Measurements from ENCODE around the gene NRG3. TPM values are rescaled to one million over a fixed set of nuclear protein-coding genes. Genes with fewer than 3 reads are reported as not detected.

Gene NRG3
- total RNA-seq, 1 donor from 2014 or later, result 0.92 TPM

DNA sequence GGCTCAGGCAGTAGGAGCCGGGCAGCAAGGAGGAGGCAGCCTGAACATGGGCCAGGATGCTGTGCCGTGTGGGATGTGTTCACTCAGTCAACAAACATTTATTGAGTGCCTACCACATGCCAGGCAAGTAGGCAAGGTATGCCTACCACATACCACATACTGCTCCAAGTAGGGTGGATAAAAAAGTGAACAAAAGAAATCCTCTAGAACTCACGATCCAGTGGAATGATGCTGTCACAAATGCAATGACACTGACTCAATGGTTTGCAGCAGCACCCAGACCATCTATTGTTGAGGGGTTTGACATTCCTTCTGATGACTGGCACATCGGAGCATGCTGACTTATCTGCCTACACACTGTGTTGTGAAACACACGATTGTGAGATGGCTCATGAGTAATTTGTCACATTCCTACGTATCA, 413.5 kb downstream of the NRG3 start:
- DNase-seq (ENCODE audit: low read depth), result peak; percentile 94
- H3K4me3 ChIP-seq (ENCODE audit: low read depth, low read length), result no peak overlapping the region
- TF ChIP-seq, protein P1, sequence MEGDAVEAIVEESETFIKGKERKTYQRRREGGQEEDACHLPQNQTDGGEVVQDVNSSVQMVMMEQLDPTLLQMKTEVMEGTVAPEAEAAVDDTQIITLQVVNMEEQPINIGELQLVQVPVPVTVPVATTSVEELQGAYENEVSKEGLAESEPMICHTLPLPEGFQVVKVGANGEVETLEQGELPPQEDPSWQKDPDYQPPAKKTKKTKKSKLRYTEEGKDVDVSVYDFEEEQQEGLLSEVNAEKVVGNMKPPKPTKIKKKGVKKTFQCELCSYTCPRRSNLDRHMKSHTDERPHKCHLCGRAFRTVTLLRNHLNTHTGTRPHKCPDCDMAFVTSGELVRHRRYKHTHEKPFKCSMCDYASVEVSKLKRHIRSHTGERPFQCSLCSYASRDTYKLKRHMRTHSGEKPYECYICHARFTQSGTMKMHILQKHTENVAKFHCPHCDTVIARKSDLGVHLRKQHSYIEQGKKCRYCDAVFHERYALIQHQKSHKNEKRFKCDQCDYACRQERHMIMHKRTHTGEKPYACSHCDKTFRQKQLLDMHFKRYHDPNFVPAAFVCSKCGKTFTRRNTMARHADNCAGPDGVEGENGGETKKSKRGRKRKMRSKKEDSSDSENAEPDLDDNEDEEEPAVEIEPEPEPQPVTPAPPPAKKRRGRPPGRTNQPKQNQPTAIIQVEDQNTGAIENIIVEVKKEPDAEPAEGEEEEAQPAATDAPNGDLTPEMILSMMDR (conservative IDR thresholded peaks at IDR 0.05; ENCODE audit: low read depth, low read length), result no peak

DNA sequence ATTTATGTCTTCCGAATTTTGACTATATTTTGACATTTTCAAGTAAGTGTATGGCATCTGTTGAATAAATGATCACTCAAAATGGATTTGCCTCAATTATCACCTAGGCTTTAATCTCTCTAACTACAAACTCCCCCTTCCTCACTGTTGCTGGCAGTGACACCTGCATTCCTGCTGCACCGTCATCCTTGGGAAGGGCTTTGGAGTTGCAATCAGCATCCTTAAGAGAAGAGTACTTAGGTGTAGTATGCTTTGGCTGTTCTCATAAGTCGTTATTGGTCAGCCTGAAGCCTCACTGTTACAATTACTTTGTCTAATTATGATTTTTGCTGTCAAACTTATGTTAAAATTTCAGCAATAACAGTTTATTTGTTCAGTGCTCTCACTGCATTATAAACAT, 415.0 kb downstream of the NRG3 start:
- TF ChIP-seq, protein P1 (conservative IDR thresholded peaks at IDR 0.05; ENCODE audit: low read depth, low read length), result no peak
- H3K4me3 ChIP-seq (ENCODE audit: low read depth, low read length), result no peak overlapping the region
- no peak for DNase-seq (ENCODE audit: low read depth)

DNA sequence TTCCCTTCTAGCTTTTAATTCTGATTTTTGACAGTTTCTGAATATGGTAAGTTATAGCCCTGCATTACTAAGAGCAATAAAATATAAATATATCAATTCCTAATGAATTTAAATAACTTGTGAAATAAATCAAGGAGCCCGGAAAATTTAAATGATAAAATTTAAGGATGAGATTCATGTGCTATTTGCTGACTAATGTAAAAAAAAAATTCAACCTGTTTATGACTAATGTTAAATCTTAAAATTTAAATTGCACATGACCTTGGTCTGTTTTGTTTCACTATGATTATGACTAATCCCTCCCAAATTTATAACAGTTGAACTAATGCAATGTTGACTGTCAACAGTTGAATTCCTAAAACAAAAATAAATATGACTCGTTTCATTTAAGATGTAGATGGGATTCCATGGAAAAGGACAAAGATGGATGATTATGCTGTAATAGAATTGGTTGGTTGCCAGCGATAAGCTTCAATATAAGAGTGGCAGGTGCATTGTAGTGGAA, 419.9 kb downstream of the NRG3 start:
- no peak overlapping the region for H3K4me3 ChIP-seq (ENCODE audit: low read depth, low read length)
- TF ChIP-seq, protein P1 (conservative IDR thresholded peaks at IDR 0.05; ENCODE audit: low read depth, low read length), result no peak
- DNase-seq (ENCODE audit: low read depth), result no peak

DNA sequence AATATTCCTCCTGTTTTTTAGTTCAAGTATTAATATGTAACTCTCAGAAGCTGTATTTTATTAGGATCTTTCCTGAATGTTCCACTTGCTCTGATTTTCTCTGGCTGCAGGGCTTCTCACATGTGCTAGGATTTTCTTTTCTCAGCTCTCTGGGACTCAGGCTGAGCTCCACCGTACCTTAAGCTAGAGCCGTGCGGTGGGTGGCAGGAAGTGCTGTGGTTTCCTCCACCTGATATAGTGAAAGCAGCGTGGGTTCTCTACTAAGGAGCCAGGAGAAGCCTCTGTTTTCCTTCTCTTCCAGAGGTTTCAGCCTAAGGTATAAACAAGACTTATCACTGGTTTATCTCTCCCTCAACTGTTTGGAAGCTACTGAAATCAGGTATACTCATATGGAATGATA, 433.6 kb downstream of the NRG3 start:
- DNase-seq (ENCODE audit: low read depth), result no peak
- no peak overlapping the region for H3K4me3 ChIP-seq (ENCODE audit: low read depth, low read length)
- TF ChIP-seq, protein P1 (conservative IDR thresholded peaks at IDR 0.05; ENCODE audit: low read depth, low read length), result no peak

DNA sequence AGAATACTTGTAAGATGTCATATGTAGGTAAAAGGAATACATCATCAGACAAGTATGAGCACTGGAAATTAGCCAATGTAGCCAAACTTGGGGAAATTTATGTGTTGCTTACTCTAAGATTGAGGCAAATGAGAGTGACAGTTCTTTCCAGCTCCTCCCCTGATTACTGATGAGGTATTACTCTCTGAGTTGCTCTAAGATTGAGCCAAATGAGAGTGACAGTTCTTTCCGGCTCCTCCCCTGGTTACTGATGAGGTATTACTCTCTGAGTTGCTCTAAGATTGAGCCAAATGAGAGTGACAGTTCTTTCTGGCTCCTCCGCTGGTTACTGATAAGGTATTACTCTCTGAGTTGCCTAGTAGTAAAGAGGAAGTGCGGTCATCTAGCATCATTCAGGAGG, 435.8 kb downstream of the NRG3 start:
- TF ChIP-seq, protein P1 (conservative IDR thresholded peaks at IDR 0.05; ENCODE audit: low read depth, low read length), result no peak
- H3K4me3 ChIP-seq (ENCODE audit: low read depth, low read length), result no peak overlapping the region
- DNase-seq (ENCODE audit: low read depth), result no peak

DNA sequence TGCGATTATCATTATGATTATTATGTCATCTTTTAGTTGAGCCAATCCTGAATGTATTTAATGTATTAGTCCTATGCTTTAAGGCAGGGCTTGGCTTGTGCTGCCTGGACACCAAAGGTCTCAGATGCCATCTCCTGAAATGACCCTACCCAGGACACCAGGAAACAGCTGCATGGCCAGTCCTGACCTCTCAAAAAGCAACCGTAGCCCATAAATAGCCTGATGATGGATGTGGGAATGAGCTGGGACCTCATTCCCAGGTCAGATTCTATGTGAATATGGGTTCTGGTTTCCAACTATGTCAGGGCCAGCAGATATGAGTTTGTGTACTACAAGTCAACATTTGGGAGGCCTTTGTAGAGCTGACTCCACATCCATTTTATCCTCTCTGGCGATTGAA, 438.4 kb downstream of the NRG3 start:
- no peak for DNase-seq (ENCODE audit: low read depth)
- TF ChIP-seq, protein P1 (conservative IDR thresholded peaks at IDR 0.05; ENCODE audit: low read depth, low read length), result no peak
- no peak overlapping the region for H3K4me3 ChIP-seq (ENCODE audit: low read depth, low read length)

DNA sequence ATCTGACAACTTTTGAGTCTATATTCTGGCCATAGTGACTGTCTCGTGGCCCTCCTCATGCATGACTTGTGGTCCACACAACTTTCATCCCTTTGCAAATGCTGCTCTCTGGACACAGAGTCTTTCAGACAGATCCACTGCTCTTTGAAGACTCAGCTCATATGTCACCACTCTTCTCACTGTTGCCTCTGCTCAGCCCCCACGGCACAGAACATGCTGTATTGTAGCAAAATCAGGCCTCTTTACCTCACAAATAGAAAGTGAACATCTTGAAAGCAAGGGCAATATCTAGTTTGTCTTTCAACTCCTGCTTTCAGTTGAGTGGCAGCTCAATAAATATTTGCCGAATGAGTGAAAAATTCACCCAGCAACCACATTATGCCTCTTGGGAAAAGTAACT, 443.5 kb downstream of the NRG3 start:
- no peak for DNase-seq (ENCODE audit: low read depth)
- TF ChIP-seq, protein P1 (conservative IDR thresholded peaks at IDR 0.05; ENCODE audit: low read depth, low read length), result no peak
- no peak overlapping the region for H3K4me3 ChIP-seq (ENCODE audit: low read depth, low read length)
